HepG2 (cell line): ENCODE measurements around the gene CEP44. TPM values are rescaled to one million over a fixed set of nuclear protein-coding genes. Genes with fewer than 3 reads are reported as not detected.

Source experiments
- ATAC-seq: fragments of 200-7000 bp; cut with Tn5 transposase; 3 replicates; pipeline ENCODE4 v1.9.1; 2020; ENCODE audit warnings: mild to moderate bottlenecking, moderate library complexity
- BruUV-seq: library from RNA; stranded (reverse); fragments of 400-500 nt; replicated peaks from 2 replicates; lab custom pipeline; 2021; lab: Mats Ljungman, UMichigan
- CTCF ChIA-PET: fragments of 300-600 bp; formaldehyde crosslinking; extraction: SDS; loops from one replicate; lab custom pipeline; 2021; ENCODE audit warnings: low total read pairs, inconsistent platforms, low intra/inter-chr PET ratio; lab: Yijun Ruan, JAX
- POLR2A ChIA-PET: fragments of 350-600 bp; sonication (Branson Sonifier 250); formaldehyde crosslinking; loops from one replicate; lab custom pipeline; 2020; ENCODE audit warnings: antibody characterized with exemption, inconsistent platforms; lab: Yijun Ruan, JAX
- DNase-seq: peaks from one replicate; pipeline ENCODE4 v3.0.0-alpha.2; 2015; ENCODE audit warnings: low spot score
- FAIRE-seq: peaks from 3 replicates; lab custom pipeline; 2011; peaks lifted over from hg19 to GRCh38; lab: Jason Lieb, UNC
- H2AFZ ChIP-seq: one replicate; pipeline ENCODE4 v1.6.1; 2011; ENCODE audit warnings: low read length, inconsistent platforms
- H3K27ac ChIP-seq: fragments of 300-600 bp; 3 replicates; pipeline ENCODE4 v1.8.0; 2011; ENCODE audit warnings: mixed run types, mild to moderate bottlenecking, mixed read lengths, low read length, inconsistent platforms; ENCODE audit not compliant: insufficient read depth; ENCODE audit errors: extremely low read length
- H3K27me3 ChIP-seq, 2 experiments: fragments of 200-600 bp in 1 of 2; 2 replicates in 1 of 2; 3 replicates in 1 of 2; pipeline versions ENCODE4 v1.6.0 to v1.8.0; 2011; ENCODE audit warnings: low read length in 2 of 2, mild to moderate bottlenecking in 2 of 2, moderate library complexity in 2 of 2, inconsistent platforms in 1 of 2; ENCODE audit not compliant: insufficient read depth in 2 of 2, control insufficient read depth in 1 of 2
- H3K36me3 ChIP-seq, 2 experiments: fragments of 200-600 bp in 1 of 2; replicated peaks in 1 of 2; 2 replicates in 1 of 2; 3 replicates in 1 of 2; pipeline versions ENCODE4 v1.5.1 to v1.8.0; 2011; ENCODE audit warnings: low read length in 2 of 2, inconsistent platforms in 1 of 2; ENCODE audit not compliant: insufficient read depth in 2 of 2, control insufficient read depth in 1 of 2
- H3K4me1 ChIP-seq: 2 replicates; pipeline ENCODE4 v1.5.1; 2012; ENCODE audit warnings: low read length, inconsistent platforms; ENCODE audit not compliant: insufficient read depth
- H3K4me2 ChIP-seq: 2 replicates; pipeline ENCODE4 v1.6.0; 2011; ENCODE audit warnings: low read depth, low read length, inconsistent platforms
- H3K4me3 ChIP-seq, 3 experiments: fragments of 200-600 bp in 1 of 3; sonication (generic), shearing (Covaris generic) in 1 of 3; replicated peaks in 1 of 3; 2 replicates each; pipeline ENCODE4 v1.5.1; 2011 to 2016; ENCODE audit warnings: low read length in 3 of 3, inconsistent platforms in 2 of 3, low read depth in 2 of 3, mild to moderate bottlenecking in 2 of 3, control low read depth in 1 of 3, mixed read lengths in 1 of 3; ENCODE audit not compliant: insufficient read depth in 1 of 3
- H3K79me2 ChIP-seq: one replicate; pipeline ENCODE4 v1.6.1; 2011; ENCODE audit warnings: low read length, inconsistent platforms; ENCODE audit not compliant: insufficient read depth
- H3K9ac ChIP-seq: 2 replicates; pipeline ENCODE4 v1.6.0; 2011; ENCODE audit warnings: mild to moderate bottlenecking, low read depth, low read length, inconsistent platforms; ENCODE audit not compliant: insufficient read depth
- H3K9me3 ChIP-seq: 2 replicates; pipeline ENCODE4 v1.5.1; 2012; ENCODE audit warnings: mild to moderate bottlenecking, low read length
- H4K20me1 ChIP-seq: 2 replicates; pipeline ENCODE4 v1.6.0; 2011; ENCODE audit warnings: inconsistent platforms, mild to moderate bottlenecking, low read length, moderate library complexity; ENCODE audit not compliant: insufficient read depth
- DRAP1 ChIP-seq: IDR thresholded peaks from 2 replicates; pipeline ENCODE4 v1.6.1; 2016; ENCODE audit warnings: missing genetic modification reagents, missing compliant biosample characterization
- KLF15 ChIP-seq: sonication (generic); formaldehyde crosslinking; IDR thresholded peaks from 2 replicates; pipeline ENCODE4 v1.8.1; 2023; ENCODE audit warnings: borderline replicate concordance, mild to moderate bottlenecking, inconsistent platforms, missing genetic modification reagents, mixed read lengths
- MNT ChIP-seq: fragments of 450-650 bp; IDR thresholded peaks from 2 replicates; pipeline ENCODE4 v1.6.1; 2016
- PRDM10 ChIP-seq: sonication (generic); formaldehyde crosslinking; IDR thresholded peaks from 2 replicates; pipeline ENCODE4 v1.4.0; 2020; ENCODE audit warnings: low read depth, missing genetic modification reagents
- SIN3A ChIP-seq: IDR thresholded peaks from 2 replicates; pipeline ENCODE4 v1.6.1; 2011; ENCODE audit warnings: low read depth, mild to moderate bottlenecking, control low read depth, low read length, borderline replicate concordance
- ZFP82 ChIP-seq: sonication (generic); formaldehyde crosslinking; IDR thresholded peaks from 2 replicates; pipeline ENCODE4 v1.5.1; 2020; ENCODE audit warnings: mild to moderate bottlenecking, missing genetic modification reagents, borderline replicate concordance
- ZHX1 ChIP-seq: sonication (generic); formaldehyde crosslinking; IDR thresholded peaks from 2 replicates; pipeline ENCODE4 v1.8.1; 2022; ENCODE audit warnings: low read depth, mild to moderate bottlenecking, missing genetic modification reagents
- WGBS: methylation state at CpG from one replicate; pipeline ENCODE4 v1.1.6; 2017; ENCODE audit warnings: low lambda C conversion rate; 5-methylcytosine and 5-hydroxymethylcytosine counted together
- in situ Hi-C: cut with HindIII; loops from 2 replicates; pipeline ENCODE4 v1.10.0; 2017; ENCODE audit warnings: low pct_unique_long_range_greater_than_20kb; ENCODE audit not compliant: extremely low pct_ligation_motif_present
- intact Hi-C: fragments of 100-400 bp; cut with micrococcal nuclease; formaldehyde crosslinking; loops from one replicate; pipeline ENCODE4 v1.10.0; 2022; ENCODE audit not compliant: unreplicated experiment
- polyA plus RNA-seq, 8 experiments: library from polyadenylated mRNA; depleted of rRNA in 3 of 8; stranded (reverse) in 7 of 8; unstranded in 1 of 8; fragments of >200 nt; fragmentation: Illumina TruSeq in 4 of 8; extraction: Trizol in 4 of 8; gene quantifications; 2 replicates each; pipeline versions ENCODE4 v1.2.1 to v1.2.3, GENCODE V29; 2011 to 2016; ENCODE audit warnings: low read depth in 4 of 8, missing spikeins in 1 of 8, mixed read lengths in 1 of 8; ENCODE audit not compliant: insufficient read depth in 1 of 8
- total RNA-seq, 5 experiments: library from RNA; depleted of rRNA; stranded (reverse); fragments of >200 nt; fragmentation: Illumina TruSeq; extraction: Trizol; gene quantifications; 2 replicates each; pipeline ENCODE4 v1.2.3, GENCODE V29; 2016; ENCODE audit warnings: low read depth in 1 of 5

CEP44 gene
- total and polyA plus RNA-seq, 2 of the 13 experiments (the other 11 are each of a cell fraction or from before 2014, with no cell fraction given), result 5.5 to 11.9 TPM

- Histone ChIP-seq H3K4me1 (no peaks in the 10 kb centered on the region), H3K9me3 (no peaks in the 10 kb centered on the region), H3K4me2 (no peak overlapping the region), H3K27ac (no peak overlapping the region), H2AFZ (no peak overlapping the region), H3K79me2 (no peaks in the 10 kb centered on the region), H4K20me1 (no peaks in the 10 kb centered on the region), H3K27me3 (no peaks in the 10 kb centered on the region)
- FAIRE-seq (no peak), ATAC-seq (no peak)
- no TSS peak for BruUV-seq
- POLR2A ChIA-PET, result no interaction called here
- TF ChIP-seq ZFP82 (CRISPR knock-in tag), result no peak
- peak; percentile 31; the same call in 1 of the 2 replicates for TF ChIP-seq MNT
- TF ChIP-seq, all 625 proteins: peak for 1
- CTCF ChIA-PET, result no interaction called here
- no peak for DNase-seq
- Histone ChIP-seq H3K4me3 (no peak overlapping the region), H3K9ac (no peak overlapping the region), H3K36me3 (no peaks in the 10 kb centered on the region)
- WGBS, result 57% methylated on average over 1 of the region's 1 CpG
- in situ Hi-C loops (loop anchor here (5.0 kb wide), 1 partner anchor 97 kb away; no protein-coding TSS in a partner anchor), intact Hi-C loops (no loop called here)
Measured at GRCh38 chr4:174324236-174324635, 40.5 kb downstream of the CEP44 start.

- H2AFZ ChIP-seq, result no peak overlapping the region
- H3K36me3 ChIP-seq, result no peaks in the 10 kb centered on the region
- H3K27ac ChIP-seq, result no peak overlapping the region
- ATAC-seq (no peak), DNase-seq (no peak), FAIRE-seq (no peak)
- no peaks in the 10 kb centered on the region for H3K4me1 ChIP-seq
- H3K4me2 ChIP-seq, result no peak overlapping the region
- in situ Hi-C loops (loop anchor here (5.0 kb wide), 1 partner anchor 97 kb away; no protein-coding TSS in a partner anchor), intact Hi-C loops (no loop called here)
- 20% methylated on average over 2 of the region's 2 CpGs for WGBS
- no peaks in the 10 kb centered on the region for H3K79me2 ChIP-seq
- ChIA-PET POLR2A (no interaction called here), CTCF (no interaction called here)
- no peak overlapping the region for H3K9ac ChIP-seq
- no peaks in the 10 kb centered on the region for H3K9me3 ChIP-seq
- H4K20me1 ChIP-seq, result no peaks in the 10 kb centered on the region
- BruUV-seq, result no TSS peak
- no peak overlapping the region for H3K4me3 ChIP-seq
- H3K27me3 ChIP-seq, result no peaks in the 10 kb centered on the region
- TF ChIP-seq DRAP1 (CRISPR knock-in tag) (no peak), ZHX1 (CRISPR knock-in tag) (no peak), SIN3A (no peak), KLF15 (CRISPR knock-in tag) (no peak), PRDM10 (CRISPR knock-in tag) (no peak)
Measured at GRCh38 chr4:174324725-174325124, 41.0 kb downstream of the CEP44 start.
